Progenitor cell of endocrine pancreas (in vitro differentiated cells): ENCODE results near the gene CHIT1. TPM values are rescaled to one million over a fixed set of nuclear protein-coding genes. Genes with fewer than 3 reads are reported as not detected.

Experiments
- DNase-seq: peaks from one replicate; pipeline ENCODE4 v3.0.0; 2021; ENCODE audit warnings: low spot score; ENCODE audit not compliant: unreplicated experiment
- H3K27ac Mint-ChIP-seq: 2 replicates; pipeline ENCODE4 v1.8.0; 2021; ENCODE audit warnings: mild to moderate bottlenecking, moderate library complexity, mixed read lengths
- H3K27me3 Mint-ChIP-seq: 2 replicates; pipeline ENCODE4 v1.8.0; 2021; ENCODE audit warnings: mixed read lengths
- H3K36me3 Mint-ChIP-seq: 2 replicates; pipeline ENCODE4 v1.8.0; 2022; ENCODE audit warnings: mixed read lengths; ENCODE audit not compliant: insufficient read depth
- H3K4me1 Mint-ChIP-seq: 2 replicates; pipeline ENCODE4 v1.8.0; 2021; ENCODE audit warnings: low read depth, mixed read lengths
- H3K4me3 Mint-ChIP-seq: 2 replicates; pipeline ENCODE4 v1.8.0; 2021; ENCODE audit warnings: low read depth, mild to moderate bottlenecking, moderate library complexity, mixed read lengths
- H3K9me3 Mint-ChIP-seq: 2 replicates; pipeline ENCODE4 v1.8.0; 2021; ENCODE audit warnings: low read depth, mixed read lengths
- CTCF ChIP-seq: fragments of 200-600 bp; sonication (generic); IDR thresholded peaks from one replicate; pipeline ENCODE4 v1.5.0; 2021; ENCODE audit warnings: antibody characterized with exemption, mild to moderate bottlenecking; ENCODE audit not compliant: unreplicated experiment
- total RNA-seq: library from RNA; stranded (reverse); gene quantifications from 2 replicates; pipeline ENCODE4 v1.2.1, GENCODE V29; 2021

CHIT1 gene
- total RNA-seq, 1 donor from 2014 or later = 0.14 TPM

DNA sequence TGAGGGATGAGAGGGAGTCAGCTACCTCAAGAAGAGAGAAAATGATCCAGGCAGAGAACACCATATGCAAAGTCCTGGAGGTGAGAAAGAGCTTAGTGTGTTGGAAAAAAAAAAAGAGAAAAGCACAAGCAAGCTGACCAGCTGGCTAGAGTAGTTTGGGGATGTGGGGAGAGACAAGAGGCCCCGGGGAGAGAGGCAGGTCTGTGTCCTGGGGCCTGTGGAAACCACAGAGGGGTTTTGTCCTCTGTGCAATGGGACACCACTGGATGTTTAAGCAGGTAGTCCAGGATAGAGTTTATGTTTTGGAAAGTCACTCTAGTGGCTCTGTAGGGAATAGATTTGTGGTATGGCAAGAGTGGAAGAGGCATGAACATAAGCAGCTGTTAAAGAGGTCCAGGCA lies 28.6 kb downstream of the CHIT1 start:
- no peak for DNase-seq
- no peaks in the 10 kb centered on the region for H3K9me3 Mint-ChIP-seq
- no peak for TF ChIP-seq CTCF
- no peak overlapping the region for H3K27ac Mint-ChIP-seq
- no peaks in the 10 kb centered on the region for H3K36me3 Mint-ChIP-seq
- no peak overlapping the region for H3K4me3 Mint-ChIP-seq
- no peaks in the 10 kb centered on the region for H3K4me1 Mint-ChIP-seq
- peaks cover 77% of the 10 kb centered on the region for H3K27me3 Mint-ChIP-seq

DNA sequence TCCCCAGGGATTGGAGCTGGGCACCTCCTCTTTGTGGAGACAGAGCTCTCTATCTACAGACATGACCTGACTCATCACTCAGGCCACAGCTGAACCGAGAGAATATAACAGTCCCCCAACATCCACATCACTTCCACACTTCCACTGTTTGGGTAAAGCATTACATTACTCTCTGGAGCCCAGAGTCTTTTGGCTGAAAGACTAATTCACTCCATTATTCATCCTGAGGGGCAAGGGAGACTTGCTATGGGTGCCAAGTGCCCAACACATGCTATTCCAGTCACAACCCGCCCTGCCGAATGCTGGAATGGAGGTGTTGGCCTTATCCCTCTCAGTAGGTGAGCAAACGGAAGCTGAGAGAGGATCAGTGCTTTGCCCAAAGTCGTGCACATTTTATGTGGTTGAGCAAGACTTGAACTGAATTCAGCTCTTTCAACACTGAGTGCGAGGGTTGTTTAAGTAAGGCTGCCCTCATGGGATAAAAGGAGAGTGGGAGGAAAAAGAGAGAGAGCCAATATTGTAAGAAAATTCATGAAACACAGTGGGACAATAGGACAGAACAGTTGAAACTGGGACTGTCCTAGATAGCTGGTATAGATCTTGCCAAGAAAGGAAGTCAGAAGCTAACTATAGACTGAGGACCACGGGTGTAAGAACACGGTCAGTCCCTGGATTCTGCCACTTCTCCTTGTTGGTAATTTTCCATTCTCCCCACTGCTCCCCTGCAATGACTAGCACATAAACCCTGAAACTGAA lies 29.5 kb downstream of the CHIT1 start:
- H3K4me1 Mint-ChIP-seq = no peaks in the 10 kb centered on the region
- no peak for TF ChIP-seq CTCF
- H3K27ac Mint-ChIP-seq = no peak overlapping the region
- no peaks in the 10 kb centered on the region for H3K36me3 Mint-ChIP-seq
- no peak overlapping the region for H3K4me3 Mint-ChIP-seq
- no peaks in the 10 kb centered on the region for H3K9me3 Mint-ChIP-seq
- H3K27me3 Mint-ChIP-seq = peaks cover 81% of the 10 kb centered on the region
- no peak for DNase-seq

DNA sequence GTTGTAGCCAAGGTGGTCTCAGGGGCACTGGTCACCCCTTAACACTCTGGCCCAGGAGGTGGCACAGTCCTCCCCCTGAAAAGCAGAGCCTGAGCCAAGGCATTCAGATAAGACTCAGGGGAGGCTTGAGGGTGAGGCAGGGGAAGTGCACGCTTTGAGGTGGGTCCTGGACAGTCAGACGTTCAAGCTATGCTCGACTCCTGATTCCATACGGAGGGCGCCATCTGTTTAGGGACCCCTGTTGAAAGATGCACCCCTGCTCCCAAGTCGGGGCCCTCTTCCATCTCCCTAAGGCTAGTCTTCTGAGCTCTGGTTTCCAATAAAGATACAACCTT lies 30.0 kb downstream of the CHIT1 start:
- peaks cover 76% of the 10 kb centered on the region for H3K27me3 Mint-ChIP-seq
- no peaks in the 10 kb centered on the region for H3K9me3 Mint-ChIP-seq
- TF ChIP-seq CTCF = no peak
- no peaks in the 10 kb centered on the region for H3K36me3 Mint-ChIP-seq
- no peak overlapping the region for H3K27ac Mint-ChIP-seq
- no peak for DNase-seq
- no peaks in the 10 kb centered on the region for H3K4me1 Mint-ChIP-seq
- H3K4me3 Mint-ChIP-seq = no peak overlapping the region

DNA sequence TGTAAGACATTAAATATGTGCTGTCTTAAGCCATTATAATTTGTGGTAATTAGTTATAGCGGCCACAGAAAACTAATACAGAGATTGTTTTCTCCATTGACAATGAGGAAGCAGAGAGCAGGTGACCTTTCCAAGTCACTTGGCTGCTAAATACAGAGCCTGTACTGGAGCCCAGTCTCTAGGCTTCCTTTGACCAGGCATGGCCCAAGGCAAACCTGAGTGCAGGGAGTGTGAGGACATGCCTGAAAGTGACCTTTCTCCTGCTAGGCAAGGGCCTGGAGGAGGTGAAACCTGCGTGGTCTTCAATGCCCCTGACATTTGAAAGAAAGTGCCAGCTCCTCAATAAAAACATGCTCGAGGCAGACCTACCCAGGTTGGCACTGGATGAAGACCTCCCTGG lies 30.5 kb downstream of the CHIT1 start:
- Mint-ChIP-seq H3K9me3 (no peaks in the 10 kb centered on the region), H3K4me3 (no peak overlapping the region), H3K27me3 (peaks cover 78% of the 10 kb centered on the region), H3K27ac (no peak overlapping the region), H3K4me1 (no peaks in the 10 kb centered on the region), H3K36me3 (no peaks in the 10 kb centered on the region)
- no peak for TF ChIP-seq CTCF
- no peak for DNase-seq

GRCh38 chr1:203197625-203198024 lies 31.8 kb downstream of the CHIT1 start:
- DNase-seq = no peak
- H3K4me1 Mint-ChIP-seq = no peaks in the 10 kb centered on the region

More at GRCh38 chr1:203197625-203198024, 31.8 kb downstream of the CHIT1 start:
- Mint-ChIP-seq H3K36me3 (no peaks in the 10 kb centered on the region), H3K27me3 (peaks cover 66% of the 10 kb centered on the region), H3K27ac (no peak overlapping the region), H3K4me3 (no peak overlapping the region), H3K9me3 (no peaks in the 10 kb centered on the region)
- TF ChIP-seq CTCF = no peak
